Ascending aorta (tissue), 2 donors: ENCODE measurements around the gene HNRNPK. TPM values are rescaled to one million over a fixed set of nuclear protein-coding genes. Genes with fewer than 3 reads are reported as not detected.

Source experiments
- DNase-seq, 2 donors: peaks; one replicate each; pipeline ENCODE4 v3.0.0-alpha.2; 2019; ENCODE audit warnings: low spot score in 2 of 2
- H3K27ac ChIP-seq, 2 donors: fragments of 200-600 bp; sonication (generic); one replicate each; pipeline ENCODE4 v1.5.1; 2016 to 2017; ENCODE audit warnings: mild to moderate bottlenecking in 1 of 2
- H3K27me3 ChIP-seq: fragments of 200-600 bp; sonication (generic); one replicate; pipeline ENCODE4 v1.5.1; 2017
- H3K36me3 ChIP-seq, 2 donors: fragments of 200-600 bp; sonication (generic); one replicate each; pipeline ENCODE4 v1.5.1; 2016
- H3K4me1 ChIP-seq, 2 donors: fragments of 200-600 bp; sonication (generic); one replicate each; pipeline ENCODE4 v1.5.1; 2016 to 2017; ENCODE audit warnings: mild to moderate bottlenecking in 1 of 2
- H3K4me3 ChIP-seq, 2 donors: fragments of 200-600 bp; sonication (generic); one replicate each; pipeline ENCODE4 v1.5.1; 2016 to 2017; ENCODE audit warnings: mild to moderate bottlenecking in 1 of 2
- H3K9me3 ChIP-seq, 2 donors: fragments of 200-600 bp; sonication (generic); one replicate each; pipeline ENCODE4 v1.5.1; 2016
- intact Hi-C: fragments of 100-400 bp; cut with DNase I; formaldehyde crosslinking; loops from one replicate; pipeline ENCODE4 v1.15.1; 2023
- total RNA-seq: library from RNA; depleted of rRNA; stranded (reverse); fragments of >200 nt; gene quantifications from one replicate; pipeline ENCODE4 v1.1.0, GENCODE V29; 2016
- TF ChIP-seq, protein P1 (sequence below), 3 experiments: fragments of 200-600 bp in 2 of 3; fragments of 450-650 bp in 1 of 3; sonication (generic) in 2 of 3; IDR thresholded peaks; one replicate each; pipeline ENCODE4 v1.5.1; 2016 to 2019; ENCODE audit warnings: antibody characterized with exemption in 3 of 3, mild to moderate bottlenecking in 1 of 3, moderate library complexity in 1 of 3

Gene HNRNPK
- 272 TPM for total RNA-seq

GRCh38 chr9:83979812-83980394 lies at the start of gene HNRNPK:
Gene HNRNPK (minus strand): TSS chr9:83980215. CDS start chr9:83978252, 1,963 bp downstream.
- H3K27ac ChIP-seq: peak within 1 kb of the TSS; percentile 96 to 99

DNA sequence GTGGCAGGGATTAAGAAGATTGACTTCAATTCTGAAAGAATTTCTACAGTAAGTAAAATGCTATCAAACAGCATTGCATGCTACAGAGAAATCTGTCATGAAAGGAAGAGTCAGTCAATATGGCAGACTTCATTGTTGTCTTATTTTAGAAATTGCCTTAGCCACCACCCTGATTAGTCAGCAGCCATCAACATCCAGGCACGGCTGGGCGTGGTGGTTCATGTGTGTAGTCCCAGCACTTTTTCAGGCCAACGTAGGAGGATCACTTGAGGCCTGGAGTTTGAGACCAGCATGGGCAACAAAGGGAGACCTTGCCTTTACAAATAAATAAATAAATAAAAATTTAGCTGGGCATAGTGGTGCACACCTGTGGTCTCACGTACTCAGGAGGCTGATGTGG lies 47.2 kb upstream of the HNRNPK start:
- H3K9me3 ChIP-seq: no peaks in the 10 kb centered on the region
- H3K36me3 ChIP-seq: no peaks in the 10 kb centered on the region
- DNase-seq: no peak
- no peak overlapping the region for H3K4me3 ChIP-seq
- H3K27me3 ChIP-seq: no peaks in the 10 kb centered on the region
- no peaks in the 10 kb centered on the region for H3K4me1 ChIP-seq
- H3K27ac ChIP-seq: no peak overlapping the region
- TF ChIP-seq, protein P1, sequence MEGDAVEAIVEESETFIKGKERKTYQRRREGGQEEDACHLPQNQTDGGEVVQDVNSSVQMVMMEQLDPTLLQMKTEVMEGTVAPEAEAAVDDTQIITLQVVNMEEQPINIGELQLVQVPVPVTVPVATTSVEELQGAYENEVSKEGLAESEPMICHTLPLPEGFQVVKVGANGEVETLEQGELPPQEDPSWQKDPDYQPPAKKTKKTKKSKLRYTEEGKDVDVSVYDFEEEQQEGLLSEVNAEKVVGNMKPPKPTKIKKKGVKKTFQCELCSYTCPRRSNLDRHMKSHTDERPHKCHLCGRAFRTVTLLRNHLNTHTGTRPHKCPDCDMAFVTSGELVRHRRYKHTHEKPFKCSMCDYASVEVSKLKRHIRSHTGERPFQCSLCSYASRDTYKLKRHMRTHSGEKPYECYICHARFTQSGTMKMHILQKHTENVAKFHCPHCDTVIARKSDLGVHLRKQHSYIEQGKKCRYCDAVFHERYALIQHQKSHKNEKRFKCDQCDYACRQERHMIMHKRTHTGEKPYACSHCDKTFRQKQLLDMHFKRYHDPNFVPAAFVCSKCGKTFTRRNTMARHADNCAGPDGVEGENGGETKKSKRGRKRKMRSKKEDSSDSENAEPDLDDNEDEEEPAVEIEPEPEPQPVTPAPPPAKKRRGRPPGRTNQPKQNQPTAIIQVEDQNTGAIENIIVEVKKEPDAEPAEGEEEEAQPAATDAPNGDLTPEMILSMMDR (IDR thresholded peaks at IDR 0.05): no peak
- intact Hi-C loops: no loop called here

More at GRCh38 chr9:83979812-83980394, at the start of gene HNRNPK:
- Histone ChIP-seq H3K36me3 (peaks cover 19 to 25% of the 10 kb centered on the region in 2 donors), H3K27me3 (no peaks in the 10 kb centered on the region), H3K4me1 (peaks cover 5 to 18% of the 10 kb centered on the region in 2 donors), H3K9me3 (no peaks in the 10 kb centered on the region), H3K4me3 (peak within 1 kb of the TSS; percentile 58 to 94)
- intact Hi-C loops: loop anchor here (1.0 to 5.0 kb wide), 5 partner anchors 24 to 687 kb away; partner anchors contain the start of genes KIF27 and NTRK2
- peak; percentile 91 to 99 for DNase-seq
- TF ChIP-seq, protein P1 (IDR thresholded peaks at IDR 0.05): no peak

GRCh38 chr9:84024041-84024575 lies 44.1 kb upstream of the HNRNPK start:
- DNase-seq: no peak
- H3K36me3 ChIP-seq: no peaks in the 10 kb centered on the region
- TF ChIP-seq, protein P1 (IDR thresholded peaks at IDR 0.05): no peak
- intact Hi-C loops: no loop called here
- no peak overlapping the region for H3K27ac ChIP-seq
- no peaks in the 10 kb centered on the region for H3K4me1 ChIP-seq
- H3K27me3 ChIP-seq: no peaks in the 10 kb centered on the region
- no peak overlapping the region for H3K4me3 ChIP-seq
- no peaks in the 10 kb centered on the region for H3K9me3 ChIP-seq

GRCh38 chr9:84007662-84008061 lies 27.6 kb upstream of the HNRNPK start:
- H3K27ac ChIP-seq: no peak overlapping the region
- H3K9me3 ChIP-seq: no peaks in the 10 kb centered on the region
- H3K4me3 ChIP-seq: no peak overlapping the region
- H3K4me1 ChIP-seq: no peaks in the 10 kb centered on the region
- intact Hi-C loops: no loop called here
- H3K36me3 ChIP-seq: no peaks in the 10 kb centered on the region
- H3K27me3 ChIP-seq: no peaks in the 10 kb centered on the region
- DNase-seq: no peak
- TF ChIP-seq, protein P1 (IDR thresholded peaks at IDR 0.05): no peak

DNA sequence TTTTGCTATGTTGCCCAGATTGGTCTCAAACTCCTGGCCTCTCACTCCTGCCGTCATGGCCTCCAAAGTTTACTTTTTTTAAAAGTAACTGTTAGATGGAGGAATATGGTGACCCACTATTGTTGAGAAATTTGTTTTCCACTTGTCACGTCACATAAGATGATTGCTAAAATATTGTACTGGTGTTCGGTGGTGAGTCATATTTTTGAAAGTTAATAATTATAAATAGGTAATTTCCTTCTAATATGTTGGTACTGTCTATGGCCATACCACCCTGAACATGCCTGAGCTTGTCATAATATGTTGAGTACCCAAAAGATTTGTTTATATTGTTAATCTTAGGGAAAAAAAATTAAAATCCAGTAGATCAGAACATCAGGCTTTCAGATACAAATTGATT lies 23.2 kb upstream of the HNRNPK start:
- intact Hi-C loops: no loop called here
- no peak for DNase-seq

More for the DNA sequence above, 23.2 kb upstream of the HNRNPK start:
- Histone ChIP-seq H3K4me3 (no peak overlapping the region), H3K4me1 (no peaks in the 10 kb centered on the region), H3K36me3 (no peaks in the 10 kb centered on the region), H3K27me3 (no peaks in the 10 kb centered on the region), H3K27ac (no peak overlapping the region), H3K9me3 (no peaks in the 10 kb centered on the region)
- TF ChIP-seq, protein P1 (IDR thresholded peaks at IDR 0.05): no peak
